HL-60/S4 (cell line): ENCODE results near the gene ATP6V1G2.
"Not testable (repeated sequence)": the region's sequence is repeated elsewhere in the genome, so short reads cannot be mapped to it uniquely, and the experiment has no call there.

Experiments
- in situ Hi-C: fragments of 300-500 bp; cut with MboI; formaldehyde crosslinking; loops from 2 replicates; pipeline ENCODE4 v1.14.3; 2022; ENCODE audit warnings: low sequenced_read_pairs

ATP6V1G2 gene

GRCh38 chr6:31529329-31530150 is 16.9 kb downstream of the ATP6V1G2 start:
- in situ Hi-C loops = no loop called here

GRCh38 chr6:31528821-31529328 is 17.5 kb downstream of the ATP6V1G2 start, which contains the start of gene MCCD1:
Gene MCCD1, plus strand, starts transcription at chr6:31528962. Its CDS starts 53 bp downstream, at chr6:31529015.
- in situ Hi-C loops = no loop called here

DNA sequence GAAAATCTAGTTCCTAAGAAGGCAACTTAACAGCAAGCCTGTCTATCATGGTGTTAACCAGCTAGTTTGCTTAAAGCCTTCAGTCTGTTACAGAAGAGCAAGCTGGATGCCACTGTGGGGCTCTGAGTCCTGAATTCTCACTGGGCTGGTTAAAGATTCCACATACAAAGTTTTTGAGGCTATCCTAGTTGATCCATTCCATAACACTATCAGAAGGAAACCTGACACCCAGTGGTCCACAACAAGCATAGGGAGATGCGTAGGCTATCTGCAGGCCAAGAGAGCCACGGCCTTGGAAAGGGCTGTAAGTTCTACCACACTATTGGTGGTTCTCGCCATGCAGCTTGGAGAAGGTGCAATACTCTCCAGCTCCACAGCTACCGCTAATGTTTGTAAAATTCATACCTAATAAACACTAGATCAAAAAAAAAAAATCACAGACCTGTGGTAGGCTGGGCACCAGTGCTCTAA is 18.1 kb downstream of the ATP6V1G2 start:
- in situ Hi-C loops = no loop called here

DNA sequence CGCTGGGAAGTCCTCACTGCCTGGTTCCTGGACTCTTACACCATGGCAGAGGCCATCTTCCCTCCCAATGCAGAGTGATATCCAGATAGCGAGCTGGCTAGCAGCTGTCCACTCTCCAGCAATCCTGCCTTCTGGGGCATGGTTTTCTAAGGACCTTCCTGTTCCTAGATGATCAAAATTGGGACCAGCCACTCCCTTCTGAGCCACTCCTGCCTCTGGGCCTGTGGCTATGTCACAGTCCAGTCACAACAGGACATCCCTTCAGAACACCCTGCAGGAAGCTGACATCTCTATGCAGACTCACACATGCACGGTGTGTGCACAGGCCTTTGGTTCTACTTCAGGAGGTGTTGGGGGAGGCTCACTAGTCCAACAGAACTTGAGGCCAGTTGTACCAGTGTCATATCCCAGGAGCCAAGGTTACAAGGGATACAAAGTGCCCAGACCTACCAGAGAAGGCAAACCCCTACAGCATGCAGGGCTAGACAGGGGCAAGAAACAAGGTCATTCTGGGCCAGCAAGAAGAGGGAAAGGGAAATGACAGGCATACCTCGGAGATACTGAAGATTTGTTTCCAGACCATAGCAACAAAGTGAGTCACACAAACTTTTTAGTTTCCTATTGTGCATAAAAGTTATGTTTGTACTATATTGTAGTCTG is 20.3 kb downstream of the ATP6V1G2 start:
- in situ Hi-C loops = no loop called here

DNA sequence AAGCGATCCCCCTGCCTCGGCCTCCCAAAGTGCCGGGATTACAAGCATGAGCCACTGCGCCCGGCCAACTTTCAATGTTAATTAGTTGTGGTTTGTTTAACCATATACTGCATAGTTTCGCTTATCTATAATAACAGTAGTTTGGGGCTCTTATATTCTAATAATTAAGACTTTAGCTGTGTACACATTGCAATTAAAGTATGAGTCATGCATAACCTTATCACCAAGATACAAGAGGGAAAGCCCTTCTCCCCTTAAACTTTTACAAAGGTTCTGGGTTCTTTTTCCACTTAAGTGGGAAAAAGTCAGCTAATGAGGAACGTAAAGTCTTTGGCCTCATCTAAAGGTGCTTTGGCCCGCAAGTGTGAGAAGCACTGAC is 20.9 kb downstream of the ATP6V1G2 start:
- in situ Hi-C loops = no loop called here

DNA sequence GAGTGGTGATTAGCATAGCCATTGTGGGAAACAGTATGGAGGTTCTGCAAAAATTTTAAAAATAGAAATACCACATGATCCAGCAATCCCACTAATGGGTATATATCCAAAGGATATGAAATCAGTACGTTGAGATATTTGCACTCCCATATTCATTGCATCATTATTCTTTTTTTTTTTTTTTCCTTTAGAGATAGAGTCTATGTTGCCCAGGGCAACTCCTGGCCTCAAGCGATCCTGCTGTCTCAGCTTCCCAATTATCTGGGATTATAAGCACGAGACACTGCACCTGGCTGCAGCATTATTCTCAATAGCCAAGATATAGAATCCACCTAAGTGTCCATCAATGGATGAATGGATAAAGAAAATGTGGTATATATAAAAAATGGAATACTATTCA is 24.6 kb downstream of the ATP6V1G2 start:
- in situ Hi-C loops = no loop called here

GRCh38 chr6:31513456-31514165 is 32.8 kb downstream of the ATP6V1G2 start:
- in situ Hi-C loops = no loop called here

DNA sequence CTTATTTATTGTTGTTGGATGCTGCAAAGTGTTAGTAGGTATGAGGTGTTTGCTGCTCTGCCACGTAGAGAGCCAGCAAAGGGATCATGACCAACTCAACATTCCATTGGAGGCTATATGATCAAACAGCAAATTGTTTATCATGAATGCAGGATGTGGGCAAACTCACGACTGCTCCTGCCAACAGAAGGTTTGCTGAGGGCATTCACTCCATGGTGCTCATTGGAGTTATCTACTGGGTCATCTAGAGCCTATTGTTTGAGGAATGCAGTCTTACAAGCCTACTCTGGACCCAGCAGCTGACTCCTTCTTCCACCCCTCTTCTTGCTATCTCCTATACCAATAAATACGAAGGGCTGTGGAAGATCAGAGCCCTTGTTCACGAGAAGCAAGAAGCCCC is 36.4 kb downstream of the ATP6V1G2 start:
- in situ Hi-C loops = no loop called here

DNA sequence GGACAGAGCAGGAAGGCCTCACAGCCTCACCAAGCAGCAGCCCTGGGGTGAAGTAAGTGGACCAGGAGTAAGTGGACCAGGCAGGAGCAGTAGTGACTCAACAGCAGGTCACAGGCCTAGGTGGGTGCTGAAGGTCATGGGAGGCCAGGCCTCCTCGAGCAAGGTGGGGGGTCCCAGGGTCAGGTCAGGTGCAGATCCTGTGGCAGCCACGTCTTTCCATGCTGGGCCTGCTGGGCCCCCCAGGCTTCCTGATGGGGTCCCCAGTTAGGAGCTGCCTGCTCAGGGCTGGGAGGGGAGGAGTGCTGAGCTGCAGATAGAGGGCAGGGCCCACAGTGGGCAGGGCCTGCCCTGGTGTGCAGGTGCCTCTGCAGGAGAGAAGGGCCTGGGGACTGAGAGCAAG is 37.4 kb downstream of the ATP6V1G2 start:
- in situ Hi-C loops = not testable (repeated sequence)

DNA sequence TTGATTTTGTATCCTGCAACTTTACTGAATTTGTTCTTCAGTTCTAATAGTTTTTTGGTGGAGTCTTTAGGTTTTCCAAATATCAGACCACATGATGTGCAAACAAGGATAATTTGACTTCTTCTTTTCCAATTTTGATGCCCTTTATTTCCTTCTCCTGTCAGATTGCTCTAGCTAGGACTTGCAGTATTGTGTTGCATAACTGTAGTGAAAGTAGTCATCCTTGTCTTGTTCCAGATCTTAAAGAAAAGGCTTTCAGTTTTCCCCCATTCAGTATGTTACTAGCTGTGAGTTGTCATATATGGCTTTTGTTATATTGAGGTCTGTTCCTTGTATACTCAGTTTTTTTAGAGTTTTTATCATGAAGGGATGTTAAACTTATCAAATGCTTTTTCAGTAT is 43.8 kb downstream of the ATP6V1G2 start:
- in situ Hi-C loops = no loop called here

GRCh38 chr6:31499648-31500047 is 46.8 kb downstream of the ATP6V1G2 start:
- in situ Hi-C loops = not testable (repeated sequence)

DNA sequence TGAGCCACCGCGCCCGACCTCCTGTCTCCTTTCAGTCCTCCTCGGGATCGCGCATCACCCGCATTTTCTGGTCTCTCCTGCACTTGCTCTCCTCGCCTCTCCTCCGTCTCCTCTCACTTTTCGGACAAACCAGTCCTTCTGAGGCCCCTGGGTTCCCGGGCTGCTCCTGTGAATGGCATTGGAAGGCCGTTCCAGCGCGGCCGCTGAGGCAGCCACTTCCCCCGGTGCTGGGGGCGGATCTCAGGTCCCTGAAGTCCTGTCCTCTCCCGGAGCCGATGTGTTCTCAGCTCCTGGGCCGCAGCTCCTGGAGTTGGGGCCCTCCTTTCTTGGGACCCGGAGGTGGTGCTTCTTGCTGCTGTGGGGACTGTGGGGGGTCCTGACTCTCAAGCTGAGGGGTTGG is 47.7 kb downstream of the ATP6V1G2 start:
- in situ Hi-C loops = no loop called here

DNA sequence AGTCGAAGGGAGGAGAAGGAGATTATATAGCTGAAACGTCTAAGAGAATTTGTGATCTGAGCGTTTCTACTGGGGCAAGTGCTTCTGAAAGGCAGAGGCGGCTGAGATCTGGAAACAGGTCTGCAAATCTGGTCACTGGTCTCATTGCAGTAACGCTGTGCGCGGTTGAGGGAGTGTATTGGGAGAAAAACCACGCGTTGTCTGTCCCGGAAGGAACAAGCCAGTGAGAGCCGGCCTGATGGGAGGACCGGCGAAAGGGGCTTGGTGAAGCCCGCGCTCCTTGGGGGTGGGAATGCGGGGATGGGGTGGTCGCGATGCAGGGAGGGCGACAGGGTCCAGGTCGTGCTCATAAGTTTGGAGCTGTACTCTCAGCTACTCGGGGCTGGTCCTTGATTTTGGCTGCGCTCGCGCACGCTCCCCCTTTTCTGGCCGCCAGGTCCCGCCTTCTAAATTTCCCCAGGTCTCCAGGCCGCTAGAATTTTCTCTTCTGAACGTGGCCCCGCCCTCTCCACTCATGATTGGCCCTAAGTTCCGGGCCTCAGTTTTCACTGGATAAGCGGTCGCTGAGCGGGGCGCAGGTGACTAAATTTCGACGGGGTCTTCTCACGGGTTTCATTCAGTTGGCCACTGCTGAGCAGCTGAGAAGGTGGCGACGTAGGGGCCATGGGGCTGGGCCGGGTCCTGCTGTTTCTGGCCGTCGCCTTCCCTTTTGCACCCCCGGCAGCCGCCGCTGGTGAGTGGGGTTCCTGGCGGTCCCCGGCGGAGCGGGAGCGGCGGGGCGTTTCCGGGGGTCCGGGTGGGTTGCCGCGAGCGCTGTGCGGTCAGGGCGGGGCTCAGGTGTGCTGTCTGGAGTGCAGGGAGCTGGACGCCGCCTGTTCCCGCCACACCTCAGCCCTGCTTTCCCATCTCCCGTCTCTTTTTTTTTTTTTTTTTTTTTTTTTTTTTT is 48.6 kb downstream of the ATP6V1G2 start, which contains the start of gene MICB:
MICB (plus strand) TSS at position 615 of the 946 bp plus-strand sequence; CDS start at position 664, 49 bp downstream.
- in situ Hi-C loops = no loop called here

DNA sequence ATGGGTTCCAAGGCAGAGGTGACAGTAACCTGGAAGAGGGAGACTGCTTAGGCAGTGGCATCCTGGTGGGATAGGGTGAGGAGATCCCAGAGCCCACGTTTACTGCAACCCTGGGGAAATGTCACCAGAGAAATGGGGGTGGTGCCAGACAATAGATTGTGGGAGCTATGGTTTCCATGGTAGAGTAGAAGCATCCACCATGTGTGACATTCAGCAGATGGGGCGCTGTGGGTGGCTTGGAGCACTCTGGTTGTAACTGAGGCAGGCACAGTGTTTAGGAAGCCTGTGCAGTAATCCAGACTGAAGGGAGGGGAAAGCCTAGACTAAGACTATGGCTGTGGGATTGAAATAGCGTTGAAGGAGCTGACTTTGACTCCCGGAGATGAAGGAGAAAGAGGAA is 49.6 kb downstream of the ATP6V1G2 start:
- in situ Hi-C loops = not testable (repeated sequence)

GRCh38 chr6:31495580-31495979 is 50.8 kb downstream of the ATP6V1G2 start:
- in situ Hi-C loops = no loop called here
